Mucosa of rectum (tissue), 2 donors: ENCODE measurements around the gene OR5M3.

Source experiments
- H3K27ac ChIP-seq, 2 donors: one replicate each; pipeline ENCODE4 v1.7.0; 2013; ENCODE audit warnings: inconsistent platforms in 2 of 2, low read depth in 2 of 2, low read length in 2 of 2
- H3K27me3 ChIP-seq, 2 donors: one replicate each; pipeline ENCODE4 v1.7.0; 2013; ENCODE audit warnings: low read length in 2 of 2; ENCODE audit not compliant: control insufficient read depth in 2 of 2, insufficient read depth in 2 of 2
- H3K36me3 ChIP-seq, 2 donors: one replicate each; pipeline ENCODE4 v1.7.0; 2013; ENCODE audit warnings: low read length in 2 of 2; ENCODE audit not compliant: control insufficient read depth in 2 of 2, insufficient read depth in 2 of 2
- H3K4me1 ChIP-seq, 2 donors: one replicate each; pipeline ENCODE4 v1.7.0; 2013; ENCODE audit warnings: low read length in 2 of 2, mild to moderate bottlenecking in 1 of 2; ENCODE audit not compliant: control insufficient read depth in 2 of 2, insufficient read depth in 2 of 2
- H3K4me3 ChIP-seq, 2 donors: one replicate each; pipeline ENCODE4 v1.7.0; 2013; ENCODE audit warnings: low read length in 2 of 2
- H3K9ac ChIP-seq, 2 donors: one replicate each; pipeline ENCODE4 v1.7.0; 2013; ENCODE audit warnings: low read length in 2 of 2, low read depth in 1 of 2, mild to moderate bottlenecking in 1 of 2
- H3K9me3 ChIP-seq, 2 donors: one replicate each; pipeline ENCODE4 v1.7.0; 2013; ENCODE audit warnings: low read length in 2 of 2; ENCODE audit not compliant: control insufficient read depth in 2 of 2
- donor health status: healthy.
- donor health status: Normal muscosa, but diverticular disease.

OR5M3 gene

GRCh38 chr11:56473252-56473651, at the start of gene OR5M3:
OR5M3 (minus strand) TSS chr11:56473352; CDS start chr11:56470497, 2,855 bp downstream.
- no peaks in the 10 kb centered on the region for H3K9me3 ChIP-seq
- H3K9ac ChIP-seq, result no peak within 1 kb of the TSS
- no peak within 1 kb of the TSS for H3K4me3 ChIP-seq
- H3K4me1 ChIP-seq, result peaks cover 0 to 4% of the 10 kb centered on the region in 2 donors
- no peaks in the 10 kb centered on the region for H3K27me3 ChIP-seq
- H3K27ac ChIP-seq, result no peak within 1 kb of the TSS
- no peaks in the 10 kb centered on the region for H3K36me3 ChIP-seq

GRCh38 chr11:56522008-56522407, 48.9 kb upstream of the OR5M3 start:
- no peak overlapping the region for H3K9ac ChIP-seq

GRCh38 chr11:56513280-56513679, 40.1 kb upstream of the OR5M3 start:
- Histone ChIP-seq H3K4me1 (no peaks in the 10 kb centered on the region), H3K9me3 (no peaks in the 10 kb centered on the region), H3K9ac (no peak overlapping the region), H3K4me3 (no peak overlapping the region), H3K36me3 (no peaks in the 10 kb centered on the region), H3K27ac (no peak overlapping the region), H3K27me3 (no peaks in the 10 kb centered on the region)

More at GRCh38 chr11:56522008-56522407, 48.9 kb upstream of the OR5M3 start:
- no peaks in the 10 kb centered on the region for H3K36me3 ChIP-seq
- H3K27me3 ChIP-seq, result no peaks in the 10 kb centered on the region
- no peak overlapping the region for H3K4me3 ChIP-seq
- no peak overlapping the region for H3K27ac ChIP-seq
- H3K4me1 ChIP-seq, result peaks cover 0 to 2% of the 10 kb centered on the region in 2 donors
- H3K9me3 ChIP-seq, result no peaks in the 10 kb centered on the region

DNA sequence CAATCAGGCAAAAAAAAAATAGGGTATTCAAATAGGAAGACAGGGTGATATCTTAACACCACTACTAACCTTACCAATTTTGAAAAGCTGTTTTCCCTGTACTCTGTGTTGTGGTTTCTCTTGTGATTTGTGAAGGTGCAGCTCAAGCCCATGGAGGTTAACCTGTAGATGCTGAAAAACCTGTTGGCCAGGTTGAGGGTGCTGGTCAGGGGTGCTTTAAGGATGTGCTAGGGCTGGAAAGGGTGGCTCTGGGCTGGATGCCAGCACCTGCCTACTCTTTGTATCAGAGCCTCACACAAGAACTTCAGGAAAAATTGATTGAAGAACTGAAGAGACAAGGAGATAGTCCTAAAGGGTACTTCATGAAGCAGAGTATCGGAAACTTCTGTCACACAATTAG, 36.3 kb upstream of the OR5M3 start:
- H3K4me1 ChIP-seq, result no peaks in the 10 kb centered on the region
- no peak overlapping the region for H3K9ac ChIP-seq
- H3K27me3 ChIP-seq, result no peaks in the 10 kb centered on the region

DNA sequence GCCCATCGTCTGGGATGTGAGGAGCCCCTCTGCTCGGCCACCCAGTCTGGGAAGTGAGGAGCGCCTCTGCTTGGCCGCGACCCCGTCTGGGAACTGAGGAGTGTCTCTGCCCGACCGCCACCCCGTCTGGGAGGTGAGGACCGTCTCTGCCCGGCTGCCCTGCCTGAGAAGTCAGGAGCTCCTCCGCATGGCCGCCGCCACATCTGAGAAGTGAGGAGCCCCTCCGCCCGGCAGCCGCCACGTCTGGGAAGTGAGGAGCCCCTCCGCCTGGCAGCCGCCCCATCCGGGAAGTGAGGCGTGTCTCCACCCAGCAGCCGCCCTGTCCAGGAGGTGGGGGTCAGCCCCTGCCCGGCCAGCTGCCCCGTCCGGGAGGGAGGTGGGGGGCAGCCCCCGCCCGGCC, 23.9 kb upstream of the OR5M3 start:
- H3K4me3 ChIP-seq, result no peak overlapping the region
- no peak overlapping the region for H3K9ac ChIP-seq
- no peaks in the 10 kb centered on the region for H3K4me1 ChIP-seq
- no peak overlapping the region for H3K27ac ChIP-seq
- H3K9me3 ChIP-seq, result no peaks in the 10 kb centered on the region
- no peaks in the 10 kb centered on the region for H3K36me3 ChIP-seq
- H3K27me3 ChIP-seq, result no peaks in the 10 kb centered on the region

More for the DNA sequence above, 36.3 kb upstream of the OR5M3 start:
- H3K4me3 ChIP-seq, result no peak overlapping the region
- no peak overlapping the region for H3K27ac ChIP-seq
- H3K9me3 ChIP-seq, result no peaks in the 10 kb centered on the region
- H3K36me3 ChIP-seq, result no peaks in the 10 kb centered on the region

GRCh38 chr11:56495117-56495516, 22.0 kb upstream of the OR5M3 start:
- H3K27ac ChIP-seq, result no peak overlapping the region
- H3K4me1 ChIP-seq, result no peaks in the 10 kb centered on the region
- H3K9ac ChIP-seq, result no peak overlapping the region
- no peaks in the 10 kb centered on the region for H3K36me3 ChIP-seq
- H3K9me3 ChIP-seq, result no peaks in the 10 kb centered on the region
- H3K27me3 ChIP-seq, result no peaks in the 10 kb centered on the region
- no peak overlapping the region for H3K4me3 ChIP-seq

- H3K4me1 ChIP-seq, result no peaks in the 10 kb centered on the region
- H3K36me3 ChIP-seq, result no peaks in the 10 kb centered on the region
- H3K27me3 ChIP-seq, result no peaks in the 10 kb centered on the region
- H3K4me3 ChIP-seq, result no peak within 1 kb of the TSS
- H3K9me3 ChIP-seq, result no peaks in the 10 kb centered on the region
- no peak within 1 kb of the TSS for H3K27ac ChIP-seq
- H3K9ac ChIP-seq, result no peak within 1 kb of the TSS
These were observed 18.1 kb upstream of the OR5M3 start, which contains the start of gene OR5M8 for GRCh38 chr11:56491270-56491669. OR5M8 (minus strand) TSS chr11:56491370; CDS start chr11:56491370, 0 bp downstream.

DNA sequence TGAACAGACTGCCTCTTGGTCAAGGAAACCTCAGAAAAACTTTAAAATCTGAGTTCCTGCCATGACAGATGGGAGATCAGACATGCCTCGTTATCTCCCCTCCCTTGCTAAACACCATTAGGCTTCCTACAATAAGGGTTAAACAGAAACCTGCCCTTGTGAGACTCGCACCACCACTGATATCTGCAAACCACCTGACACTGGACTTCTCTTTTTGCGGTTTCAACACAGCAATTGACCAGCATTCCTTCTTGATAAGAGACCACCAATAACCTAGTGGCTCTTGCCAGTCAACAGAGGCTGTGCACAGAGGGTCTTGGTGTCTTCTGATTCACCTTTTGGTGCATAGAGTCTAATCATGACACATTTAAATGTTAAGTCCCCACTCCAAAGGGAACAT, 13.6 kb upstream of the OR5M3 start:
- Histone ChIP-seq H3K4me3 (no peak overlapping the region), H3K4me1 (no peaks in the 10 kb centered on the region), H3K9me3 (no peaks in the 10 kb centered on the region), H3K27me3 (no peaks in the 10 kb centered on the region), H3K9ac (no peak overlapping the region), H3K36me3 (no peaks in the 10 kb centered on the region), H3K27ac (no peak overlapping the region)

- no peak overlapping the region for H3K27ac ChIP-seq
- no peaks in the 10 kb centered on the region for H3K36me3 ChIP-seq
- H3K9me3 ChIP-seq, result no peaks in the 10 kb centered on the region
- peaks cover 0 to 4% of the 10 kb centered on the region in 2 donors for H3K4me1 ChIP-seq
- H3K9ac ChIP-seq, result no peak overlapping the region
- no peaks in the 10 kb centered on the region for H3K27me3 ChIP-seq
- H3K4me3 ChIP-seq, result no peak overlapping the region
These were observed 1.6 kb upstream of the OR5M3 start for GRCh38 chr11:56474729-56475235.

- no peak overlapping the region for H3K9ac ChIP-seq
- H3K9me3 ChIP-seq, result no peaks in the 10 kb centered on the region
- no peaks in the 10 kb centered on the region for H3K36me3 ChIP-seq
- H3K4me3 ChIP-seq, result no peak overlapping the region
- no peak overlapping the region for H3K27ac ChIP-seq
- no peaks in the 10 kb centered on the region for H3K4me1 ChIP-seq
- no peaks in the 10 kb centered on the region for H3K27me3 ChIP-seq
These were observed 16.1 kb downstream of the OR5M3 start for GRCh38 chr11:56457076-56457475.

DNA sequence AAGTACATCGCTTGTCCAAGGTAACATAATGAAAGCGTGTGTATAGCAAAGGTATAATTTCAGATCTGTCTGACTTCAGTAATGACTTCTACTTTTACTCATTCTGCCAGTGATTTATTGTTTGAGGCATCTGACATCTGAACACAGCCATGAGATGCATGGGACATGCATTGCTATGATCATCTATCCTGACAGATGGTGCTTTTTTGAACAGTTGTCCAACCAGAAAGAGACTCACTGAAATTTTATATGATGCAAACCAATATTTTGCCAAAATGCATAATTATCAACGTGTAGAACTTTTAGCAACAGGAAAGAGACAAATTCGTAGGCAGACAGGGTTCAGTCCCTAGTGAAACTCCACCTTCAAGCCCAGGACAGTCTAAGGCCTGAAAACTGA, 19.6 kb downstream of the OR5M3 start:
- Histone ChIP-seq H3K27me3 (no peaks in the 10 kb centered on the region), H3K9ac (no peak overlapping the region), H3K9me3 (no peaks in the 10 kb centered on the region), H3K27ac (no peak overlapping the region), H3K4me1 (no peaks in the 10 kb centered on the region), H3K36me3 (no peaks in the 10 kb centered on the region), H3K4me3 (no peak overlapping the region)
